ENCODE measurements around the gene EXOC6B. TPM values are rescaled to one million over a fixed set of nuclear protein-coding genes. Genes with fewer than 3 reads are reported as not detected.
"Not testable (repeated sequence)": the region's sequence is repeated elsewhere in the genome, so short reads cannot be mapped to it uniquely, and the experiment has no call there.

EXOC6B gene
- total RNA-seq, 1 donor from 2014 or later, result 7.7 TPM

DNA sequence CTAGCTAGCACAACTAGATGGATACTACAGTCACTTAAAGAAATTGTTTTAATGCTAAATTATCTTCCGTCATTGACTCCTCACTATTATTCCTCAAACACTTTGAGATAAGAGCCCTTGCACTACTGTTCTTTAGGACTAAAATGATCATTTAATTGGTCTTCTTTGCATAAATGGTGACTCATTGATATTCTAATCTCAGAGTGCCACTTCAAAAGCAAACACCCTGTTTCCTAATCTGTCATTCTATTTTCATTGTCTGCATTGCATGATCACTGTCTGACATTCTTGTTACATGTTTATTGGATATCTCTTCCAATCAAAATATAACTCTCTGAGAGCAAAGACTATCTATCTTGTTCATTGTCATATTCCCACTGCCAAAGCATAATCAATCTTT, 313.9 kb downstream of the EXOC6B start:
- no peak for DNase-seq (ENCODE audit: low read depth)
- TF ChIP-seq, protein P1, sequence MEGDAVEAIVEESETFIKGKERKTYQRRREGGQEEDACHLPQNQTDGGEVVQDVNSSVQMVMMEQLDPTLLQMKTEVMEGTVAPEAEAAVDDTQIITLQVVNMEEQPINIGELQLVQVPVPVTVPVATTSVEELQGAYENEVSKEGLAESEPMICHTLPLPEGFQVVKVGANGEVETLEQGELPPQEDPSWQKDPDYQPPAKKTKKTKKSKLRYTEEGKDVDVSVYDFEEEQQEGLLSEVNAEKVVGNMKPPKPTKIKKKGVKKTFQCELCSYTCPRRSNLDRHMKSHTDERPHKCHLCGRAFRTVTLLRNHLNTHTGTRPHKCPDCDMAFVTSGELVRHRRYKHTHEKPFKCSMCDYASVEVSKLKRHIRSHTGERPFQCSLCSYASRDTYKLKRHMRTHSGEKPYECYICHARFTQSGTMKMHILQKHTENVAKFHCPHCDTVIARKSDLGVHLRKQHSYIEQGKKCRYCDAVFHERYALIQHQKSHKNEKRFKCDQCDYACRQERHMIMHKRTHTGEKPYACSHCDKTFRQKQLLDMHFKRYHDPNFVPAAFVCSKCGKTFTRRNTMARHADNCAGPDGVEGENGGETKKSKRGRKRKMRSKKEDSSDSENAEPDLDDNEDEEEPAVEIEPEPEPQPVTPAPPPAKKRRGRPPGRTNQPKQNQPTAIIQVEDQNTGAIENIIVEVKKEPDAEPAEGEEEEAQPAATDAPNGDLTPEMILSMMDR (conservative IDR thresholded peaks at IDR 0.05; ENCODE audit: low read depth, low read length), result no peak
- H3K4me3 ChIP-seq (ENCODE audit: low read depth, low read length), result no peak overlapping the region

DNA sequence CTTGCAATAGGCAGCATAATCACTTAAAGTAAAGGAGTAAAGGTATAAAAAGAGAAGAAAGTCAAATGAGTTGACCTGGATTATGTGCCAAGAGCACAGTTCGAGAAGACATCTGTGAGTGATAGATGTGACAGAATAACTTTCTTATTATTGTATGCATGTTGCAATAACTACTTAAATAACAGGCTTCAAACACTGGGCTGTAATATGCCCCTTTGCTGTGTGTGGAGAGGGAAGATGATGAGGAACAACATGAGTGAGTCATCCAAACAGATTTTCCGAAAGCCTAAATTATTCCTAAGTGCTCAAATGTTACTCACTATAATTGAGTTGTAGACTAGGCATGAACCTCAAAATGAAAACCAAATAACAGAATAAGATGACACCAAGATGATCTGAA, 328.1 kb downstream of the EXOC6B start:
- no peak for DNase-seq (ENCODE audit: low read depth)
- TF ChIP-seq, protein P1 (conservative IDR thresholded peaks at IDR 0.05; ENCODE audit: low read depth, low read length), result no peak
- H3K4me3 ChIP-seq (ENCODE audit: low read depth, low read length), result no peak overlapping the region

DNA sequence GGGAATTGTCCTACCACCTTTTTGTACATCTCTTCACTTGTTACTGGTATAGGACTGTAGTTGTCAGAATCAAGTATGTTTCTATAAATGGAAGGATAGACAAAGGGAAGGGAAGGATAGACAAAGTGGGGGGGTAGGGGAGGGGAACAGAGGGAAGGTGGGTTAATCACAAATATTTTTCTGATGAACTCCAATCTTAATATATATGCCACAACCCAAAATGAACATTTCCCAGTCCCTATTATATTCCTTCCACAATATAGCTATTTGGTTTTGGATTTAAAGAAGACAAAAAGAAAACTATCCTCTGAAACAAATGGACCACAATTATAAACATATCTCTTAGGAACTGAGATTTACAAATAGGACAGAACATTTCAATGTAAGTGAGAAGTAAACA, 329.4 kb downstream of the EXOC6B start:
- no peak for DNase-seq (ENCODE audit: low read depth)
- TF ChIP-seq, protein P1 (conservative IDR thresholded peaks at IDR 0.05; ENCODE audit: low read depth, low read length), result no peak
- no peak overlapping the region for H3K4me3 ChIP-seq (ENCODE audit: low read depth, low read length)

DNA sequence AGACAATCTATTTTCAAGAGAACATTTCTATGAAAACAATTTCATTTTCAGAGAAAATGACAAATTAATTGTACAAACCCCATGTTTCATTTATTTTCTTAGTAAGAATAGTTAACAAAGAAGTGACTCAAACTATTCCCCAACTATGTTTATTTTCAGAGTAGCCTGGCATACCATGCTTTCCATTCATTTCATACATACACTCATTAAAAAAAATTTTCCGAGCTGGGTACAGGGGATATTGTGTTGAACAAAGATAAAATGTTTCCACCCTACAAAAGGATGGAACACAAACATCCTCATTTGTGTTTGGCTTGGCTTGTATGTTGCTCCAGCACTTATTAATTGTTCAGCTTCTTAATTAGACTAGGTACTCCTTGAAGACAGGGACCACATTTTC, 331.4 kb downstream of the EXOC6B start:
- TF ChIP-seq, protein P1 (conservative IDR thresholded peaks at IDR 0.05; ENCODE audit: low read depth, low read length), result no peak
- no peak for DNase-seq (ENCODE audit: low read depth)
- no peak overlapping the region for H3K4me3 ChIP-seq (ENCODE audit: low read depth, low read length)

DNA sequence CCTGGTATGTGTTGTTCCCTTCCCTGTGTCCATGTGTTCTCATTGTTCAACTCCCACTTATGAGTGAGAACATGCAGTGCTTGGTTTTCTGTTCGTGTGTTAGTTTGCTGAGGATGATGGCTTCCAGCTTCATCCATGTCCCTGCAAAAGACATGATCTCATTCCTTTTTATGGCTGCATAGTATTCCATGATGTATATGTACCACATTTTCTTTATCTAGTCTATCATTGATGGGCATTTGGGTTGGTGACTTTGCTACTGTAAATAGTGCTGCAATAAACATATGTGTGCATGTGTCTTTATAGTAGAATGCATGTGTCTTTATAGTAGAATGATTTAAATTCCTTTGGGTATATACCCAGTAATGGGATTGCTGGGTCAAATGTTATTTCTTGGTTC, 341.2 kb downstream of the EXOC6B start:
- not testable (repeated sequence) for H3K4me3 ChIP-seq (ENCODE audit: low read depth, low read length); DNase-seq (ENCODE audit: low read depth)

DNA sequence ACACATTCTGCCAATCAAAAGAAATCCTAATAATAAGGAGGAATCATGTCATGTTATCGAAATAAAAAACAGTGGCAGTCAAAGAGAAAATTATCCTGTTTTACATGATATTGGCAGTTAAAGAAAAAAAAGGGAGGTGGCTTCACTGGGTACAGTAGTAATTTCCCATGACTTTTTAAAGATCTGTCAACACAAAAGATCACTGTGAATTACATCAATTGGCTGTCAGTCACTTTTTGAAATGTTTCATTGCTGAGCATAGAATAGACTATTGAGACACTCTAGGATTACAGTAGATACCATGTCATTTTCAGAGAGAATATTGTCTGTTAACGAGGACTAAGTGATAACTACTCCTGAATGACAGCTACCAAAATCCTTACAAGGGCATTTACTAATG, 342.5 kb downstream of the EXOC6B start:
- no peak overlapping the region for H3K4me3 ChIP-seq (ENCODE audit: low read depth, low read length)
- TF ChIP-seq, protein P1 (conservative IDR thresholded peaks at IDR 0.05; ENCODE audit: low read depth, low read length), result no peak
- no peak for DNase-seq (ENCODE audit: low read depth)

DNA sequence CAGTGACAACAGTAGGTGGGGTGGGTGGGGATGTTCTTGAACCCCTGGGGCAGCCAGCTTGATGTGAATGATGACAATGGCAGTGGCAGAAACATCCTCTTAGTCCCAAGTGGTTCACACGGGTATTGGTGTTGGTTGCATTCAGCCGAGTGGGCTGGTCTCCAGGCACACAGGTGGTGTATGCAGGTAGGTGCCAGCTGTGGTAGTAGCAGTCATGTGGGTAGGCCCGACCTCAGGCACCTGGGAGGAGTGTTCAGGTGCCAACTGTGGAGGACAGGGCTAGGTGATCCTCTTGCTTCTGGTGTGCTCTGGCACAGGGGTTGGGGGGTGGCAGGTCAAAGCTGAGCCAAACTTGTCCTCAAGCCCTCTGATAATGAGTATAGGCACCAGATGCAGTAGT, 350.6 kb downstream of the EXOC6B start:
- TF ChIP-seq, protein P1 (conservative IDR thresholded peaks at IDR 0.05; ENCODE audit: low read depth, low read length), result no peak
- no peak overlapping the region for H3K4me3 ChIP-seq (ENCODE audit: low read depth, low read length)
- no peak for DNase-seq (ENCODE audit: low read depth)

All from epithelial cell of proximal tubule (primary cell).